A549 (cell line): Measurements from ENCODE around the gene CDK5RAP2. TPM values are rescaled to one million over a fixed set of nuclear protein-coding genes. Genes with fewer than 3 reads are reported as not detected.

ENCODE experiments used
- ATAC-seq, 2 experiments: fragments of 200-7000 bp in 1 of 2; fragments of >200 bp in 1 of 2; cut with Nextera tagmentation in 1 of 2; cut with Tn5 transposase in 1 of 2; 3 replicates each; pipeline versions ENCODE4 v1.8.0 to v1.9.1; 2018 to 2020; ENCODE audit warnings: mild to moderate bottlenecking in 1 of 2, moderate library complexity in 1 of 2
- CTCF ChIA-PET: fragments of 300-600 bp; sonication (Branson Sonifier 250); formaldehyde crosslinking; extraction: SDS; loops from one replicate; lab custom pipeline; 2021; ENCODE audit warnings: antibody characterized with exemption, inconsistent platforms; lab: Yijun Ruan, JAX
- POLR2A ChIA-PET: fragments of 350-600 bp; formaldehyde crosslinking; extraction: SDS; loops from one replicate; lab custom pipeline; 2021; ENCODE audit warnings: antibody characterized with exemption, inconsistent platforms; lab: Yijun Ruan, JAX
- DNase-seq, 2 experiments: peaks; one replicate each; pipeline versions ENCODE4 v3.0.0 to v3.0.0-alpha.2; 2011 to 2016; ENCODE audit warnings: low read depth in 1 of 2, low spot score in 1 of 2
- FAIRE-seq: peaks from 2 replicates; lab custom pipeline; 2011; peaks lifted over from hg19 to GRCh38; lab: Jason Lieb, UNC
- H3K27ac ChIP-seq, 2 experiments: fragments of >200 bp; sonication (Bioruptor Twin); formaldehyde crosslinking; 3 replicates each; pipeline ENCODE4 v1.5.1; 2016 to 2017
- H3K4me1 ChIP-seq: fragments of >200 bp; sonication (Bioruptor Twin); formaldehyde crosslinking; 3 replicates; pipeline ENCODE4 v1.6.1; 2016
- H3K4me2 ChIP-seq: fragments of >200 bp; sonication (Bioruptor Twin); formaldehyde crosslinking; 3 replicates; pipeline ENCODE4 v1.6.1; 2016
- H3K4me3 ChIP-seq: fragments of >200 bp; sonication (Bioruptor Twin); formaldehyde crosslinking; 3 replicates; pipeline ENCODE4 v1.5.1; 2016
- H3K9me3 ChIP-seq: fragments of >200 bp; sonication (Bioruptor Twin); formaldehyde crosslinking; 3 replicates; pipeline ENCODE4 v1.6.1; 2016
- ATOH8 ChIP-seq: fragments of 250-450 bp; sonication (Bioruptor Pico); IDR thresholded peaks from 2 replicates; pipeline ENCODE4 v1.5.0; 2020; ENCODE audit warnings: low read depth, mild to moderate bottlenecking, moderate library complexity
- CBX2 ChIP-seq: fragments of 200-600 bp; sonication (generic); IDR thresholded peaks from 2 replicates; pipeline ENCODE4 v1.6.1; 2016; ENCODE audit warnings: low read depth, mild to moderate bottlenecking, borderline replicate concordance
- EHF ChIP-seq: fragments of 250-450 bp; sonication (Bioruptor Pico); IDR thresholded peaks from 2 replicates; pipeline ENCODE4 v1.5.0; 2020; ENCODE audit warnings: mild to moderate bottlenecking
- EHMT2 ChIP-seq: fragments of 200-600 bp; sonication (generic); IDR thresholded peaks from 2 replicates; pipeline ENCODE4 v1.6.1; 2016; ENCODE audit warnings: antibody characterized with exemption, low read depth, mild to moderate bottlenecking, moderate library complexity
- FOXS1 ChIP-seq: fragments of 250-450 bp; sonication (Bioruptor Pico); IDR thresholded peaks from 2 replicates; pipeline ENCODE4 v1.5.0; 2020; ENCODE audit warnings: mild to moderate bottlenecking, moderate library complexity
- HDAC2 ChIP-seq: fragments of 200-600 bp; sonication (generic); IDR thresholded peaks from 2 replicates; pipeline ENCODE4 v1.6.1; 2016
- JUNB ChIP-seq: fragments of >200 bp; sonication (Bioruptor Twin); formaldehyde crosslinking; IDR thresholded peaks from 2 replicates; pipeline ENCODE4 v1.6.1; 2016
- KDM1A ChIP-seq: fragments of 200-600 bp; sonication (generic); IDR thresholded peaks from 2 replicates; pipeline ENCODE4 v1.6.1; 2016; ENCODE audit warnings: low read depth, mild to moderate bottlenecking
- MAFK ChIP-seq: fragments of 450-650 bp; IDR thresholded peaks from 2 replicates; pipeline ENCODE4 v1.6.1; 2014; ENCODE audit not compliant: partially characterized antibody
- MAZ ChIP-seq: fragments of 150-350 bp; IDR thresholded peaks from 2 replicates; pipeline ENCODE4 v1.6.1; 2014; ENCODE audit warnings: antibody characterized with exemption, low read depth, low read length, borderline replicate concordance
- MYC ChIP-seq: IDR thresholded peaks from 2 replicates; pipeline ENCODE4 v1.6.1; 2012; ENCODE audit warnings: mild to moderate bottlenecking, inconsistent platforms, low read length, improper control_type of control experiment, borderline replicate concordance
- NR3C1 ChIP-seq: fragments of >200 bp; sonication (Bioruptor Twin); formaldehyde crosslinking; IDR thresholded peaks from 3 replicates; pipeline ENCODE4 v1.6.1; 2017
- POLR2A ChIP-seq: IDR thresholded peaks from 2 replicates; pipeline ENCODE4 v1.6.1; 2012; ENCODE audit warnings: mild to moderate bottlenecking, low read length
- RARB ChIP-seq: fragments of 250-450 bp; sonication (Bioruptor Pico); IDR thresholded peaks from 2 replicates; pipeline ENCODE4 v1.8.0; 2021; ENCODE audit warnings: mild to moderate bottlenecking, moderate library complexity
- REST ChIP-seq: fragments of 200-600 bp; sonication (generic); IDR thresholded peaks from 2 replicates; pipeline ENCODE4 v1.6.1; 2016; ENCODE audit warnings: antibody characterized with exemption, mild to moderate bottlenecking, moderate library complexity
- RNF2 ChIP-seq: fragments of 200-600 bp; sonication (generic); IDR thresholded peaks from 2 replicates; pipeline ENCODE4 v1.6.1; 2016; ENCODE audit warnings: low read depth, mild to moderate bottlenecking, antibody characterized with exemption, moderate library complexity, borderline replicate concordance
- SMC3 ChIP-seq: fragments of >200 bp; sonication (Bioruptor Twin); formaldehyde crosslinking; IDR thresholded peaks from 3 replicates; pipeline ENCODE4 v1.6.1; 2018; ENCODE audit warnings: inconsistent platforms
- TP53 ChIP-seq: fragments of 250-450 bp; sonication (Bioruptor Pico); IDR thresholded peaks from 2 replicates; pipeline ENCODE4 v1.5.0; 2021; ENCODE audit warnings: mild to moderate bottlenecking, moderate library complexity
- USF2 ChIP-seq: fragments of 450-650 bp; IDR thresholded peaks from 2 replicates; pipeline ENCODE4 v1.6.1; 2014; ENCODE audit warnings: antibody characterized with exemption
- ZC3H11A ChIP-seq: fragments of 450-650 bp; IDR thresholded peaks from 2 replicates; pipeline ENCODE4 v1.6.1; 2014; ENCODE audit warnings: antibody characterized with exemption, mild to moderate bottlenecking
- WGBS: methylation state at CpG from one replicate; pipeline ENCODE4 v1.1.6; 2017; ENCODE audit errors: missing lambda C conversion rate; 5-methylcytosine and 5-hydroxymethylcytosine counted together
- polyA plus RNA-seq, 4 experiments: library from polyadenylated mRNA; depleted of rRNA in 3 of 4; stranded (reverse); fragments of >200 nt; fragmentation: RNase III in 1 of 4; extraction: RNeasy Plus Mini Kit Qiagen cat#74134 plus additional on column Dnase treatment in 1 of 4; gene quantifications; 2 replicates in 3 of 4; 3 replicates in 1 of 4; pipeline ENCODE4 v1.2.3, GENCODE V29; 2011 to 2017

Gene CDK5RAP2
- polyA plus RNA-seq, 2 of the 4 experiments (the other 2 are of a cell fraction) = 29.1 to 44.6 TPM

- no peak for TF ChIP-seq REST
- no peak for TF ChIP-seq MYC
These were observed 185.8 kb downstream of the CDK5RAP2 start (continued) for GRCh38 chr9:120394058-120394669.

- DNase-seq = no peak
These were observed 186.4 kb downstream of the CDK5RAP2 start for GRCh38 chr9:120393386-120394057.

GRCh38 chr9:120392711-120393110, 187.3 kb downstream of the CDK5RAP2 start:
- H3K4me1 ChIP-seq = peaks cover 17% of the 10 kb centered on the region; the same call in 2 of the 3 replicates
- WGBS = 87% methylated on average over 8 of the region's 8 CpGs
- FAIRE-seq = no peak
- H3K9me3 ChIP-seq = no peaks in the 10 kb centered on the region
- ChIA-PET CTCF (interaction anchor here (1.4 to 2.4 kb wide), 2 partner anchors 10 to 15 kb away, joined by 3 to 6 read pairs; no protein-coding TSS in a partner anchor), POLR2A (no interaction called here)
- no peak overlapping the region for H3K4me2 ChIP-seq
- no peak overlapping the region for H3K27ac ChIP-seq
- no peak for DNase-seq
- ATAC-seq = no peak
- H3K4me3 ChIP-seq = no peak overlapping the region
- TF ChIP-seq EHF (CRISPR knock-in tag) = no peak
- no peak for TF ChIP-seq POLR2A
- TF ChIP-seq TP53 (CRISPR knock-in tag) = no peak
- no peak for TF ChIP-seq SMC3
- TF ChIP-seq HDAC2 = no peak
- no peak for TF ChIP-seq ZC3H11A
- no peak for TF ChIP-seq KDM1A
- no peak for TF ChIP-seq USF2
- TF ChIP-seq NR3C1 = no peak
- TF ChIP-seq RARB = no peak
- TF ChIP-seq FOXS1 = no peak
- no peak for TF ChIP-seq MAZ
- TF ChIP-seq ATOH8 (CRISPR knock-in tag) = no peak
- no peak for TF ChIP-seq EHMT2
- TF ChIP-seq JUNB = no peak
- TF ChIP-seq RNF2 = no peak
- no peak for TF ChIP-seq CBX2
- TF ChIP-seq, all 56 proteins: peak for 0

More at GRCh38 chr9:120393386-120394057, 186.4 kb downstream of the CDK5RAP2 start:
- no peak overlapping the region for H3K4me3 ChIP-seq
- no peaks in the 10 kb centered on the region for H3K9me3 ChIP-seq
- TF ChIP-seq JUNB (no peak), MAFK (peak; percentile 96)
- CTCF ChIA-PET = interaction anchor here (2.4 kb wide), 1 partner anchor 9 kb away, joined by 6 read pairs; no protein-coding TSS in a partner anchor
- WGBS = 77% methylated on average over 6 of the region's 7 CpGs
- H3K4me2 ChIP-seq = no peak overlapping the region
- no peak for ATAC-seq
- peak overlapping the region in 1 of 2 experiments; percentile 42; a peak in 2 of 6 replicates for H3K27ac ChIP-seq
- POLR2A ChIA-PET = no interaction called here
- no peak for FAIRE-seq
- peaks cover 17% of the 10 kb centered on the region; the same call in 2 of the 3 replicates for H3K4me1 ChIP-seq
